Stimulated activated CD8-positive, alpha-beta memory T cell treated with anti-CD3 and anti-CD28 coated beads, Interleukin-2, amount 100 ng/mL, for 48 hours (primary cell): ENCODE results near the gene TPMT.
"Not testable (repeated sequence)": the region's sequence is repeated elsewhere in the genome, so short reads cannot be mapped to it uniquely, and the experiment has no call there.

ENCODE experiments used
- DNase-seq, 2 donors: peaks; one replicate each; pipeline ENCODE4 v3.0.0-alpha.2; 2020; ENCODE audit warnings: low read depth in 2 of 2

Gene TPMT

GRCh38 chr6:18155864-18156421 lies 1.1 kb upstream of the TPMT start:
- peak; percentile 8 to 26 for DNase-seq

- DNase-seq = peak; percentile 96 to 97
Measured at GRCh38 chr6:18155150-18155863, 430 bp upstream of the TPMT start, which contains the start of gene KDM1B. Gene KDM1B (plus strand): TSS chr6:18155422. CDS start chr6:18159896, 4,474 bp downstream.

- DNase-seq = no peak
Measured at GRCh38 chr6:18153311-18153703, 1.6 kb downstream of the TPMT start.

GRCh38 chr6:18151801-18152200 lies 3.1 kb downstream of the TPMT start:
- DNase-seq = no peak

GRCh38 chr6:18151391-18151790 lies 3.5 kb downstream of the TPMT start:
- DNase-seq = not testable (repeated sequence)

GRCh38 chr6:18148304-18149025 lies 6.4 kb downstream of the TPMT start:
- DNase-seq = no peak

GRCh38 chr6:18147616-18148015 lies 7.3 kb downstream of the TPMT start:
- DNase-seq = no peak

DNA sequence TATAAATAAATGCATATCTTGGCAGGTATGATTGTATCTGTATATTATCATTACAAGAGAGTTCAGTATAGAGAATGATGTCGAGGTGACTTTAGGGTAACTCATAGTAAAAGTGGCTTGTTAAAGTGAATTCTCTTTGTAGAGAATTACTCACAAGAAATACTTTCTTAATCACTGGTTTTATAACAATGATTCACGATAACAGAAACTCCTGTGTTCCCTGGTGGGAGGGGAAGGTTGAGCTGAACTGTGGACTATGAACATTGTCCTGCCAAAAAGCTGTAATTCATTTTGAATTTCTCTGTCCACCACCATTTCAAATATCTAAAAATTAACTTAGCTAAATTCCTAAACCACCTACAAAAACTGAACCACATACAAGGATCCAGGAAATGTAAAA lies 7.7 kb downstream of the TPMT start:
- no peak for DNase-seq

DNA sequence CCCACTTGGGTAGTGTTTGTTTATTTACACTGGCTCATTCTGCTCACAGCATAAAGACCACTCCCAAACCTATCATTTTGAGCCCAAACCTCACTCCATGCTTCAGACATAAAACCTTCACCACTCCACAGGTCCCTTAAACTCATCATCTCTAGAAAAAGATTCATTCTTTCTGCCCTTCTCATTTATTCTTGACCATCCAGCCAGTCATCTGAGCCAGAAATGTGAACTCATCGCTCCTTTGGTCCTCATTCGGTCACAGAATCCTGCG lies 12.4 kb downstream of the TPMT start:
- DNase-seq = no peak

DNA sequence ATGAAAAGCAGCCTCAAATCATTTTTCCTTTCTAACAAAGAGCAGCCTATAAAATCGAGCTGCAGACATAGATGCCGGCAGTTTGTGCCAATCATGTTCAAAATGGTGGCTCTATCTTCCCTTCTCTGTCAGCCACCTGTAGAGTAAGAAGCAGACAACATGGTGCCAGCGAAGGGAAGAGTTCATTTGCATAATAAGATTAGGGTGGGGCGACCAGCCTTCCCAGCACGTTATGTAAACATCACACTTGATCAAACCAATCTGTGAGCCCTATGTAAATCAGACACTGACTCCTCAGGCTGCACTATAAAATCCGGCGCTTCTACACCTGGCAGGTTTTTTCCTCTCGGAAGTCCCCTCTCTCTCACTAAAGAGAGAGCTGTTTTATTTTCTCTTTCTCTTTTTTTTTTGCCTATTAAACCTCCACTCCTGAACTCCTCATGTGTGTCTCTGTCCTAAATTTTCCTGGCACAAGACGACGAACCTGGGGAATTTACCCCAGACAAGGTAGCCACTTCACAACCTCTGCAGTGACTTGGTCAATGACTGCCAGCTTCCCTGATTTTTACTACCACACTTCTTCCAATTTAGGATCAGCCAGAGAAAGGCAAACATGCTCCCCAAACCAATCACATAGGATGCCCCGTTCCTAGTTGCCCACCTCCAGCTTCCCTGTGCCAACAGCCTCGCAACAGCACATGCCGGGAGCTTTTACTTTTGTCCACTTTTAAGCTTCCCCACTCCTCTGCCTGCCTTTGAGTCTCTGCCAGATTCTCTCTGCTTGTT lies 12.9 kb downstream of the TPMT start:
- no peak for DNase-seq

DNA sequence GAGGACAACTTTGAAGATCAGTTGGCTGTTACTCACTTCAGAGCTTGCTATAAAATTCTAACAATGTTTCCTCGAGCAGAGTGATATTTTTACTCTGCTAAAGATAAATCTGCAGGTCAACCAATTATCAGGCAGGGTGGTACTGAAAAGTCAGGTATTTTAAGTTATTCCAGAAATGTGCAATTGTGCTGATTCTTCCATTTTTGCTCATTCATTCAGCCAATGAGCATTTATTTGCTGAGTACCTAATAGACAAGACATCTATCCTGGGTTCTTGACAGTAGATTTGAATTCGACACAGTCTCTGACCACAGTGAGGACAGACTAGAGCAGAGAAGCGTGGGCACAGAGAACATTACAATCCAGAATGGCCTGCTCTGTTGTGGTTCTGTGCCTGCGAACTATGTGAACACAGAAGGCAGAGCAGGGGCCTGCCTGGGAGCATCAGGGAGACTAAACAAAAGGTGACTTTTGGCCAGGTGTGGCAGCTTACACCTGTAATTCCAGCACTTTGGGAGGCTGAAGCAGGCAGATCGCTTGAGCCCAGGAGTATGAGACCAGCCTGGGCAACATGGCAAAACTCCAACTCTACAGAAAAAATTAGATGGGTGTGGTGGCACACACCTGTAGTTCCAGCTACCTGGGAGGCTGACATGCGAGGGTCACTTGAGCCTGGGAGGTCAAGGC lies 14.8 kb downstream of the TPMT start:
- no peak for DNase-seq

GRCh38 chr6:18138906-18139305 lies 16.0 kb downstream of the TPMT start:
- DNase-seq = no peak

- no peak for DNase-seq
Measured at GRCh38 chr6:18136260-18136659, 18.6 kb downstream of the TPMT start.

DNA sequence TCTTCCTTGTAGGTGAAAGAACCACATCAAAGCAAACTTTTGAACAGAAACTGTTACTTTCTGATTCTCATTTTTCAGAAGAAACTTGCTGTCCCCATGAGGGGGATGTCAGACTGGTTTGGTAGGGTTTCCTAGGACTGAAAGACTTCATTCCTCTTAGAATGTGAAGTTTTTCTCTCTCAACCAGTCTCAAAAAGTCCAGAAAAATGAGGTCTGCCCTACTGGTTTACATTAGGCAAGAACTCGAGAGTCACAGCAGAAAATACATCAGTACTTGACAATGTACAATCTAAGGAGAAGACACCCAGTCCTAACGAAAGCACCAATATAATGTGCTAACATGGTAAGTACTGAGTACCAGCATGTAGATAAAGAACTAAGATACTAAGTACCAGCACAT lies 19.7 kb downstream of the TPMT start:
- DNase-seq = no peak

DNA sequence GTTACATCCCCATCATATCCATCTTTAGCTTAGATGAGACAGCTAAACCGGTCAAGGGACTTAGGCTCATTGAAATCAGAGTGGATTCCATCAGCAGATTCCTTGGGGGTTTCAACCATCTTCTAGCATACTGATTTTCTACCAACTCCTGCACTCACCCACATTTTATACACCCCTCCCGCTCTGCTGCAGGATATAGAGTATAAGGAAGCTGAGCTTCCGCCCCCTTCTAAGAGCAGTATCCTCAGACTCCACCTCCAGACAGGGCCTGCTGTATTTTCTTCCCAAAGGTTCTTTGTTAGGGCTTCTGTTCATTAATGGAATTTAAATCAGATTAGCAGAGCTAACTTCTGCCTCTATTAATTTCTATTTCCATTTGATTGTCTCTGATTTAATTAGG lies 22.5 kb downstream of the TPMT start:
- DNase-seq = no peak

DNA sequence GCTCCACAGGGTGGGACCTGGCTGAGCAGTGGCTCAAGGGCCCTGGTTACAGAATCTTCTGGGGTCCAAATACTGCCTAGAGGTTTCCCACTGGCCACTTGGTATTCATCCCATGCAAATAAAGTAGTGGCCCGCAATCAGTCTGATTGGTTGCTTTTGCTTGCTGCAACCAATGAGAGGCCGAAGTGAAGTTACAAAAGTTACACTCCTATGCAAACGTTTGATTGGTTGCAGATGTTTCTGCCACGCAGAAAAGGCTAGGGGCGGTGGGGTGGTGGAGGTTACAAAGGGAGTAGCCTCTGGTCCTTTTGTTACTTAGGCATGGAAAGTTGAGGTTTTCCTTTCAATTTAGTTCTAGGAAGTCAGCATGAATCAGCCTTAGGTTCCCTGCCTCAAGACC lies 28.8 kb downstream of the TPMT start:
- no peak for DNase-seq

GRCh38 chr6:18122128-18123093 lies 32.5 kb downstream of the TPMT start, which contains the start of gene NHLRC1:
Gene NHLRC1 (minus strand): TSS chr6:18122677. CDS start chr6:18122606, 71 bp downstream.
- DNase-seq = peak; percentile 62 to 74

DNA sequence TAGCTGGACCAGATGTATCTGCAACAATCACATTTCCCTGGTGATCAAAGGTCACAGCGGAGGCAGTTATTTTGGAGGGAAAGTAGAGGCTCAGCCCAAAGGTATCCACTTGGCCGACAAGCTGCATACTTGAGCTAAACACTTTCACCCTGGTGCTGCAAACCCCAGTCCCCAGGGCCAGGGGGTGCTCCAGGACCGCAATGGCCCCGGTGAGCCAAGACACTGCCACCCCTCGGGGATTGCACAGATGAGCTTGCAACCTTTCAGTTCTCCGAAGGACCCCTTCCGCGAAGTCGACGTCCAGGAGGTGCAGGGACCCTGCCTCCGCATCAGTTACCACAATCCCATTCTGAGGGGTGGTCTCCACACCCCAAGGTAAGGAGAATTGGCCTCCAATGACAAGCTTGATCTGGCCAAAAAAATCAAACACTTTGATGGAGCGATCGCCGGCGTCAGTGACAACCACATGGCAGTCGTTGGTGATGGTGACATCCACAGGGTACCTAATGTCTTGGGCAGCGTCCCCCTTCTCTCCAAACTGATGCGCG lies 33.2 kb downstream of the TPMT start:
- DNase-seq = no peak

DNA sequence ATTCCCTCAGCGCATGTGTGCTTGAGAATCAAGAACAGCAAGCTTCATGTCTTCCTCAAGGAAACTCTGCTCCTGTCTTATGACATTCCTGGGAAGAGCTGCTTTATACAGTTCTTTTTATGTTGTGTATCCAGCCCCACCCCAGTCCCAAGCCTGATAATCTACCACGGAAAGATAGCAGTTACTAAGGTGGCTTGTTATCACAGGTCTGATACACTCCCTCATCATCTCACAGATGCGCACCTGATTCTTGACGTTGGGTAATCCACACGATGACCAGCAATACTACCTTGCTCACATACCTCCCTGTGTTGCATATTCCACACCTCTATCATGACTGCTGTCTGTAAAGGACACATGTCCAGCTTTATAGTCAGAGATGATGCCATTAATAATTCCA lies 35.6 kb downstream of the TPMT start:
- DNase-seq = no peak

GRCh38 chr6:18118330-18118729 lies 36.5 kb downstream of the TPMT start:
- no peak for DNase-seq
